Ammon's horn (tissue), 1 donor: ENCODE data around the gene FHIT.
"Not testable (repeated sequence)": the region's sequence is repeated elsewhere in the genome, so short reads cannot be mapped to it uniquely, and the experiment has no call there.

Source experiments
- DNase-seq: peaks from one replicate; pipeline ENCODE4 v3.0.0-alpha.2; 2016; ENCODE audit warnings: low spot score

FHIT gene

DNA sequence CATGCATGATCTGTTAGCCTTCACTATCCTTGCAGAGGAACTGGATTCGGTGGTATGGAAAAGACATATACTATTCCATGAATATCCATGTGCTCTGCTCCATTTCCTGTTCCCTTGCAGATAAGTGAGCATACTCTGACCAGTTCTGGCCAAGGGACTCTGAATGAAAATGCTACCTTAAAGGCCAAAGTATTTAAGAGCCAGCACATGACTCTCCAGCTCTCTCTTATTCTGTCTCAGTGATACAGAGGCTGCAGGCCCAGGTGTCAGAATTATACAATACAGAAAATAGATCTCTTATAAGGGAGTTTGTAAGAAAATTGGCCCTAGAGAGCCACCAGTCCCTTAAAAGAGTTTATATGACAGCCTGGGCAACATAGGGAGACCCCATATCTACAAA lies 1421.7 kb downstream of the FHIT start:
- no peak for DNase-seq

- no peak for DNase-seq
Measured at GRCh38 chr3:59824876-59825275, 1426.4 kb downstream of the FHIT start.

- DNase-seq: no peak
Measured at GRCh38 chr3:59821274-59821673, 1430.0 kb downstream of the FHIT start.

DNA sequence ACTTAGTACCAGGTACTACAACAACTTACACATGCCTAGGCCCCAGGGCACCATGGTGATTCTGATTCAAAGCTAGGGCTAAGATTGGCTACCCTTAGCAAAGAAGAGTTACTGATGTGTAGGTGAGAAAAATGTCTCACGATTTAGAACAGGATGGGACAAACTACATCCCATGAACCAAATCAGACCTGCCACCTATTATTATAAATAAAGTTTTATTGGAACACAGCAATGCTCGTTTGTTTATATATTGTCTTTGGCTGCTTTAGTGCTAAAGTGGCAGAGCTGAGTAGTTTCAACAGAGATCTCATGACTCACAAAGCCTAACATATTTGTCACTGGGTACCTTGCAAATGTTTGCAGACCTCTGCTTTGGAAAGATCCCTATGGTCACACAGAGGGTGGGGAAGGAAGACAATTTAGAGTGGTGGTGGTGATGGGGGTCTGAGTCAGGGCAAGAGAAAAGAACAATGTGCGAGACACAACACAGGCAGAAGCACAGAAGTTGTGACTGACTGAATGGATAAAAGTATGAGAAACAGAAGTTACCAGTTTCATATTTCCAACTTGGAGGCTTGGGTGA lies 1430.8 kb downstream of the FHIT start:
- DNase-seq: no peak

- DNase-seq: no peak
Measured at GRCh38 chr3:59818919-59819300, 1432.3 kb downstream of the FHIT start.

- DNase-seq: peak; percentile 47
Measured at GRCh38 chr3:59818033-59818918, 1433.0 kb downstream of the FHIT start.

DNA sequence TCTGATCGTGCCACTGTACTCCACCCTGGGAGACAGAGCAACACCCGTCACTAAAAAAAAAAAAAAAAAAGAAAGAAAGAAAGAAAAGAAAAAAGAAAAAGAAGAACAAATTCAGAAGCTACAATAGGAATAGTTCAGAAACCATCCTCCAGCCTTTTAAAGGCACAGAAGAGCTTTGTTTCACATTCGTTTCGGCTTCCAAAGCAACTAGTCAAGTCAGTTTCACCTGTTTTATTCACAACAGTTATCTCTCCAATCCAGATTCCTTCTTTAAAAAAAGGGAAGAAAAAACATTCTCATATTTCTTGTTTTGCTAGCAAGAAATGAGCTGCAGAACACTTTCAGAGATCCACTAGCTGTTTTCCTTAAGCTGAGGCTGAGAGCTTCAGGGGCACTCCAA lies 1433.7 kb downstream of the FHIT start:
- DNase-seq: no peak

DNA sequence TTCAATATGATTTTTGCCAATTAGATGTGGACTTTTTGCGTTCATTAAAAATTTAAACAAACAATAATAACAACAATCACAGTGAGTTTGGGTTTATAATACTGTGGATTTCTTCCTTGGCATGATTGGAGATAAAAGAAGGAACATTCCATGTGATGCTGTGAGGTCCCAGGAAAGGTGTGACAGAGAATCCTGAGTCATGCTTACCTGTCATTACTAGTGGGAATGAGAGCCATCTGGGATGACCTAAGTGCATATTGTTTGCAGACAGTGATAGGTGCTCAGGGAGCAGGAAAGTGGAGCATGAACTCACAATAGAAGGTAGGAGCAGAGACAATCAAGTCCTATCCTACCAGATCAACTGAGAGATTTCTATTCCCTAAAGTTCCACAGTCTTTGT lies 1434.9 kb downstream of the FHIT start:
- DNase-seq: no peak

GRCh38 chr3:59813148-59813538 lies 1438.1 kb downstream of the FHIT start:
- DNase-seq: no peak

- no peak for DNase-seq
Measured at GRCh38 chr3:59812237-59813147, 1438.8 kb downstream of the FHIT start.

GRCh38 chr3:59811160-59811559 lies 1440.1 kb downstream of the FHIT start:
- no peak for DNase-seq

DNA sequence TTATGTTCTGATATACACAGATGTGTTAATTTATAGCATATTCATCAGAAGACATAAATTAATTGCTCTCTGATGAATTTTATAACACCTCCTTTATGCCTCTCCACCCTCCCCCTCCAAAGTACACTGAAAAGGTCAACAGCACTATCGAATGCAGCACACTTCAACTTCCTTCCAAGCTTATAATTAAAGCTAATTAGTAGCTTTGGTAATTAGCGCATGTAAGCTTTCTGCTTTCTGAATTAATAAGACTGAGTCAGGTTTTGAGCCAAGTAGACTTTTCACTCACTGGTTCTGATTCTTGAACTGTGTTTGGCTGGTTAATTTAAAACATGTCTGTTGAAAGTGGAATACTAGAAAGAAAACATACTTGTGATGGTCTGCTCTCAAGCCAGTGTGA lies 1440.6 kb downstream of the FHIT start:
- DNase-seq: no peak

DNA sequence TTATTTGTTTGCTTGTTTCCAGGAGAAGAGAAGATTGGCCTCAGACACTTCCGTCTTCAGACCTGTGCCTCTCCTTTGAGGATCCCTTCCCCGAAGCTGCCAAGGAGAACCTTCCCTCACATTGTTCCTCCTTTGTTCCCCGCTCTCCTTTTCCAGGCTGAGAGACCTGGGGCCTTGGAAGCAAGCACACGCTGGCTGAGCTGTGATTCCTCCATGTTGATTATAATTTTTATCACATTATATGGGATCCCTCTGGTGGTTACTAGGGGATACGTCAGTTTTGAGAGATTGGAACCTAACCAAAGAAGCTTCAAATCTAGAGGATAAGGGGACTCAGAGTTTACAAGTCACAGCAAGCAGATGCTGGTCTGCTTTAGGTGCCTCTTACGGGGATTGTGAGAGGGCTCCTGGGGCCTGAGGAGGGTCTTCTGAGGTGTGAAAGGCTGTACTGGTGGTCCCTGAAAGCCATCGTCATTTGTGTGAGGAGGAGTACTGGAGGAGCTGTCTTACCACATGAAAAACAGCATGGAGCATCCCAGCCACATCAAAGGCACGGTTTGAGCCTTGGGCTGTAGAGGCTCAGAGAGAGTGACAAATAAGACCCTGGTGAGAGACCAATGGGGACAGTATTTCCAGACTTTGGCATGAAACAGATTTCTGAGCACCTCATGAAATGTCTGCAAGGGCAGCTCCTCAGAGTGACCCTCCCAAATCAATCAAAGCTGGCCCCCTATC lies 1441.4 kb downstream of the FHIT start:
- DNase-seq: peak; percentile 29

- DNase-seq: no peak
Measured at GRCh38 chr3:59809016-59809415, 1442.2 kb downstream of the FHIT start.

GRCh38 chr3:59808446-59808845 lies 1442.8 kb downstream of the FHIT start:
- no peak for DNase-seq

- no peak for DNase-seq
Measured at GRCh38 chr3:59803268-59803667, 1448.0 kb downstream of the FHIT start.

GRCh38 chr3:59802453-59802852 lies 1448.8 kb downstream of the FHIT start:
- not testable (repeated sequence) for DNase-seq

DNA sequence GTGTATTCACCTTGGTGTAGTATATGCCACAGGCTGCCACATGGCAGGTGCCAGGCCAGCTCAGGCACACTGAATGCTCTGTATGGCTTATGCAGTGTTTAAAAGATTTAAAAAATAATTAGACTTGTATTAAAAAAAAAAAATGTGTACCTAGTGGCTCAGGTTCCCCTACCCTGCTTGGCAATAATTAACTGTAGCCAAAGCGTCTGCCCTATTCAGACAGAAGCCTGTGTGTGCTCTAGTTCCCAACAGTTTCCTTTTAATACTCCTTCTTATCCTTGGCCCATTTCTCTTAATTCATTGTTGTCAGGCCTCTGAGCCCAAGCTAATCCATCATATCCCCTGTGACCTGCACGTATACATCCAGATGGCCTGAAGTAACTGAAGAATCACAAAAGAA lies 1449.2 kb downstream of the FHIT start:
- DNase-seq: no peak

DNA sequence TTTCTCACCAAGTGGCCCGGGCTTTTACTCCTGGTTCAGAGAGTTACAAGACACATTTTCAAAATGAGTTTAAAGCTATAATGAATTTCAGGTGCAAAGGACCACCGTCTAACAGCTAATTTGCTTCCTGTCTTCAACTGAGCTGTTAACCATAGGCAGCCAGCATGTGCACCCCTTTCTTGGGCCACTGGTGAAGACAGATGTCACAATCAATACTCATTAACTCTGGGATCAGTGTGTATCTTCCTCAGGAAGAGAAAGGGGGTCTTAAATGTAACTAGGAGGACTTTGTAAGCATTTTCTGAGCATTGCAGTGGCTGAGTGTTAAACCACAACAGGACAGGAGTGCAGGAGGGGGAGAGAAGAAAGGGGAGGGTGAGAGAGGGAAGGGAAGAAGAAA lies 1450.8 kb downstream of the FHIT start:
- no peak for DNase-seq

DNA sequence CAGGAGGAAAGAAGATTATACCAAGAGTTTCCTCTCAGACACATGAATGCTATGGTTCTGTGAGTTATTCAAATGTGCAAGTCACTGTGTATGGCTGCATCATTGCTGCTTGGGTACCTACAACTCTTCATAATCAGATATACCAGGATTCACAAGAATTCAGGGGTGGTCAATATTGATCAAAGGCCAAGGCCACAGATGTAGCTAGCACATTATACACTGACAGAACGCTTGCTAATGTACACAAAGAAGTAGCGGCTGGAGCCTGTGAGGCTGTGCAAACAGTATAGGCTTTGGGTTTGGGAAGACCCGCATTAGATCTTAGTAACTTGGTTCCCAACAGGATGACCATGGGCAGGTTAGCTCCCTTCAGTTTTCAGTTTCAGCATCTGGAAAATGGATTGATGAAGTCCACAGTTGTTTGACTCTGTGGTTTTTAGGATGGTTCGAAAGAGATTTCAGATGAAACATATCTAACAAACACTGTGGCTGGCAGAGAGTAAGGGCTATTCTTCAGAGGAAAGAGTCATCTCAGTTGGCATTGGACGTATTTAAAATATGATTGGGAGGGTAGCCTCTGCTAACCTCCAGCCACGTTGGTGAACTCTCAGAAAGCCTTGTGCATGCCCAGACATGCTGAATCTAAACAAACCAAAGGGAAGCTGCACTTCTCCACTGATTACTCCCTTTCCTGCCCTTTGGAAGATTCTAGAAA lies 1452.7 kb downstream of the FHIT start:
- no peak for DNase-seq

DNA sequence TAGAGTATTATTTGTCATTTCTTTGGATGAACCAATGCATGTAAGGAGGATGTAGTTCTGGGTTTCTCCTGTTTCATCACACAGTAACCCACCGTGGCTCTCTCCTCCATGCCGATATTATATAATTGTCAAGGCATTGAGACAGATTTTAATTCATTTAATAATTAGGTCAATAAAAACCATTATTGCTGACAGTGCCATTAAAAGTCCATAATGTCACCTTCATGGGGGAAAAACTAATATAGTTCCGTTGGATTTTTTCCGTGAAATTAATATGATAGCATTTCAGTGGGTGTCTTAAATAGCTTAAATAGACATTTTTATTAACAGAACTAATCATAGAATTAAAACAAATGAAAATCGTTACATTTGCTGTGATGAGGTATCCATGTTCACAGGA lies 1453.7 kb downstream of the FHIT start:
- DNase-seq: no peak
